Skeletal muscle cell (primary cell): ENCODE results near the gene PHC1.

Experiments used
- DNase-seq: peaks from one replicate; pipeline ENCODE4 v3.0.0-alpha.2; 2010; ENCODE audit warnings: low read depth
- H3K4me3 ChIP-seq: 2 replicates; pipeline ENCODE4 v1.5.1; 2011; ENCODE audit warnings: low read depth, mild to moderate bottlenecking, control low read depth, low read length, moderate library complexity

The PHC1 gene

DNA sequence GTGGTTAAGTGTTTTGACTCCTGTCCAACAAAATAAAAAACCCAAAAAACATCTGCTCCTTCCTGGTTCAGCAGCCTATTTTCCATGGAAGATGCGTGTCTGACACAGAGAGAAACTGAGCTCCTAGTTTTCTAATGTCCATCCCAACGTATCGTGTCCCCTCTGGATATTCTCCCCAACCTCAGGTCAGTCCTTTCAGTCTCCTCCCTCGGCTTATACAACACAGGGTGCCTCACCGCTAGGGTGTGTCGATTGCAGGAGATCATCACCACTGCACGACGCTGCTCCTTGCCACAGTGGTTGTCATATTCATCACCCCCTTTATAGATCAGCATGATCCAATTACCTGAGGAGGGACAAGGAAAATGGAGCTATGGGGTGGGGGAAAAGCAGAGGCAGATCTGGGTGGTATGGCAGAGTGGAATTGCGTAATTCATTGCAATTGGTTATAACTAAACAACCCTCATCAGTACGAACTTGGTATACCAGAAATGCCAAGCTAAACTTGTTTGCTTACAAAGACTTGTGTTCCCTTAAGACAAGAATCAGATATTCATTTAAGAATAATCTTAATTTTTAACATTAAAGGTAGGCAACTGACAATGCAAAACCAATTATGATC is 29.4 kb downstream of the PHC1 start:
- DNase-seq = no peak
- no peak overlapping the region for H3K4me3 ChIP-seq

DNA sequence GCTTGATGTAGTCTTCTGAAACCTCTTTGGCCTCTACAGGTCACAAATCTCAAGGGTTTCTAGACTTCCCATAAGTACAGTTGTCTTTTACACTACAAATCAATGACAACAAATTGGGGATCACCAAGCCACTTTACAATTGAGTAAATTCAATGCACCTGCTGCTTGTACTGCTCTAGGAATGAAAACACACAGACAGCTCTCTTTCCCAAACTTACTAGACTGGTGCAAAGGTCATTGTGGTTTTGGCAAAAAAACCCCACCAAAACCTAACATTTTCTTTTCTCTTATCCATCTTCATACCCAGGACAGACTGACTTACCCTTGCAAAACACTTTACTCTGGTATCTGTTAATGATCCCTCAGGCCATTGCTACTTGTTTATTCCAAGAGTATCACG is 32.4 kb downstream of the PHC1 start:
- no peak for DNase-seq
- no peak overlapping the region for H3K4me3 ChIP-seq

DNA sequence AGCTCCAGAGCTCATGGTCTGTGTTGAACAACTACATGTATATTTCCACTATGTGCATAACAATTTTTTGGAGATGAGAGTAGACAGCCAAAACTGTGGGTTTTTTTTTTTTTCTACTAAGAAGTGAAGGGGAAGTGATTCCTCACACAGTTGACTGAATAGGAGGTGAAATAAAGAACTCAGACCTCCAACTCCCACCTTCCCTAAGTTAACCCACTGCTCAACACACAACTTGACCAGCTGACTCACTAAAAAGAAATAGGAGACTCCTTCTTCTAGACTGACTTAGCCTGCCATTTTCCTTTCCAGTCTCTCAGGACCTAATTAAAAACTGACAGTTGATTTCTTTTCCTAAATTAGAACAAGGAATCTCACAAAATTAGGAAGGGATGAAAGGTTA is 33.4 kb downstream of the PHC1 start:
- H3K4me3 ChIP-seq = no peak overlapping the region
- DNase-seq = no peak

DNA sequence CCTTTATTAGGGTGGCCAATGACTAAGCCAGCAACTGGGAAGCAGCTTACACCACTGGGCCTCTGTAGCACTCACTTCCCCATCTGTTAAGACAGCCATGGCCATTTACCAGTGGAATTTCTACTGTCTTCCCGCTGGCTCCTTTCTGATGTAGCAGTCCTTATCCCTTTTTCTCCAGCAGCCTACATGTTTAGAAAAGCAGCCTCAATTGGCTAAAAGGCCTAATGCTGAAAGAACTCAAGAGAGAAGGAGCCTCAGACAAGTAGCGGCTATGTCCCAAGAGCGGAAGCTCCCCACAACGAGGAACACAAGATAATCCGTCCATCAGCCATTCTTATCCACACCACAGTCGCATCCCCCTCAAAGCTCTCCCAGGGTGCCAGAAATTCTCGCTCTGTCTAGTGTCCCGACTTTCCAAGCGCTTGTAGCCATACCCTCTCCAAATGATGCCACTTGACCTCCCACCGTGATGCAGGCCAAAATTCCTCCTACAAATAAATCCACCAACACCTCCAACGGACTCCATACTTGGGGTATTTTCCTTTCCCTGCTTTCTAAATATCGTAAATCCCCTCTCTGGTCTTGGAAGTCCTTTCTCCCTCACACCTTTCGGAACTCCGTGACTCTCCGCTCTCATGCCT is 34.5 kb downstream of the PHC1 start:
- DNase-seq = no peak

DNA sequence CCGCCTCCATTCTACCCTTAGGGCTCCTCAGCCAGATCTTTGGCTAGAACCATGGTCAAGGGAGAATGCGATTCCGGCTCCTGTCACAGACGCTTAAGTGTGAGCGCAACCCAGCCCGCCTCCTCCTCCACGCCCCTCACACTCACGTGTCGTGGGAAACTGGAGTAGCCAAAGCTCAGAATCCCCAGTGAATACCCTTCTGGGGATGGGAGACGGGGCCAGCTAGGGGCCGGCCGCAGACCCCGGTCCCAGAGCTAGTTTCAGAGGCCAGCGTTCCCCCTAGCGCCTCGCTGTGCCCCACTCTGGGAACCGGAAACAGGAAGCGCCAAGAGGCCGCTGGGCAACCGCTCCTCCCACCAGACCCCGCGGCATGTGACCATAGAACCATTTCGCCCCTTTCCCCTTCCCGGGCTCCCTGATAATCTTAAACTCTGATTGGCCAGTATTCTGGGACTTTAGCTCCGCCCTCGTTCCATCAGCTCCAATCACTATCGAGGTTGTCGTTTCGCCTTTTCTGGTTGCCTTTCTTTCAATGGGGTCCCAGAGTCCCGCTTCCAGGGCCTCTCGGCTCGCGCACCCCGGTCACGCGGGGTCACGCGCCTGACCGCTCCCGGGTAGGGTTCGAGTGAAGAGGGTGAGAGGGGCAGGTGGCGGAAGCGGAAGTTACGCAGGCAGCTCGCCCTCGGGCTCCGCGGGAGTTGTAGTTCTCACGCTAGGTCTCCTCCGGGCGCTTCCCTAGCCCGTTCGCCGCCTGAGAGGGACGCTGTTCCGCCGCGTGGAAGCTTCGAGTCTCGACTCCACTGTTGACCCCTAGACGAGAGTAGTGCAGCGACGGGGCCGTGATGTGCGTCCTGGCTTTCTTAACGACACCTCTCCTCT is 35.3 kb downstream of the PHC1 start, which contains the start of gene M6PR:
Gene M6PR, minus strand, starts transcription at position 304 of the 879 bp plus-strand sequence. CDS start 3,241 bp downstream, outside the sequence.
- peak; percentile 76 for DNase-seq
- peak within 1 kb of the TSS; percentile 82 for H3K4me3 ChIP-seq

More for the DNA sequence above, 34.5 kb downstream of the PHC1 start:
- peak overlapping the region; percentile 82 for H3K4me3 ChIP-seq

DNA sequence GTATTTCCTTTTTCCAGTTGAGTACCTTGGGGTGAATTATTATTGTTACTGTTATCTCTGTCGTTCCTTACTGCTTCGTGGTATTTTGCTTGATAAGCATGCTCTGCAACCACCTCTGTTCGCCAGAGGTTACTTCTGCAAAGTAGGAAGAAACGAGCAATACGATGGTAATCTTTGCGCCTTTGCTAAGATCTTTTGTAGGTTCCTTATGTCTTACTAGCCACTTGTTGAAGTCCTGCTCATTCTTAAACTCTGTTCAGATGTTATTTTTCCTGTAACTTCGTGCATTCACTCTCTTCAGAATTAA is 35.9 kb downstream of the PHC1 start:
- H3K4me3 ChIP-seq = peak overlapping the region; percentile 82
- no peak for DNase-seq

DNA sequence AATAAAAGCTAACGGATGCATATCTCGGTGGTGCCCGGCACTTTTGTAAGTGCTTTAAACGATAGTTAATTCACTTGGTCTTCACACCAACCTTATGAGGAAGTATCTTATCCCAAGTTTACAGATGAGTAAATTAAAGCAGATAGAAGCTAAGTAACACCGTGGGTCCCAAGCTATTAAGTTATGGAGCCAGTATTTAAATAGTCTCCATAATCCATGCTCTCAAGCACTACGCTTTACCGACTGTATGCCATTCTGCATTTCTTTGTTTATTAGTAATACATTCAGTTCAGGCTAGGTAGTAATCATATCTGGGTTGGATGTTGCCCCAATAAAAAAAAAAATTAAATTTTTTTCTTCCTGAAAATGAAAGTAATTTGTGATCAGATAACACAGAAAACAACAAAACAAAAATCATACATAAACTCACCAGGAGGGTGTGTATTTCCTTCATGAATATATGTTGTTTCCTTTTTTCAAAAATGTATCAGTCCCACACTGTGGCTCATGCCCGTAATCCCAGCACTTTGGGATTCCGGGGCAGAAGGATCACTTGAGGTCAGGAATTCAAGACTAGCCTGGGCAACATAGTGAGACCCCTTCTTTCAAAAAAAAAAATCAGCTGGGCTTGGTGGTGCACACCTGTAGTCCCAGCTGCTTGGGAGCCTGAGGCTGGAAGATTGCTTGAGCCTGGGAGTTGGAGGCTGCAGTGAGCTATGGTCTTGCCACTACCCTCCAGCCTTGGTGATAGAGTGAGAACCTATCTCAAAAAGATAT is 36.6 kb downstream of the PHC1 start:
- H3K4me3 ChIP-seq = peak overlapping the region; percentile 82
- DNase-seq = no peak

DNA sequence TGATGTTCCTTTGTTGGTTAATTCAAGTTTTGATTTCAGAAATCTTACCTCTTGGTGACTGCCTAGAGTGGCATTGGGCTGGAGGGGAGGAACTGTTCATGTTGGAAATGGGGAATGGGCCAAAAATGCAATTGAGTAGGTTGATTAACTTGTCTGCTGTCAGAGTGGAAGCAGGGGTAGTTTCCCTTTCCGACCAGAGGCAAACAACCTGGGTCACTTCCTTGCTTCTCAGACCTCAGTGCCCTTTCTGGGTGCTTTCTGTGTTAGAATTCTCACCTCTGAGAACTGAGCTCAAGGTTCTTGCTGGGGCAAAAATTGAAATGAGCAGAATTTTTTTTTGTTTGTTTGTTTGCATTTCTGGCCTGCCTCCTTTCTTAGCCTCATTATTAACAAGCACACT is 37.4 kb downstream of the PHC1 start:
- no peak for DNase-seq
- no peak overlapping the region for H3K4me3 ChIP-seq

DNA sequence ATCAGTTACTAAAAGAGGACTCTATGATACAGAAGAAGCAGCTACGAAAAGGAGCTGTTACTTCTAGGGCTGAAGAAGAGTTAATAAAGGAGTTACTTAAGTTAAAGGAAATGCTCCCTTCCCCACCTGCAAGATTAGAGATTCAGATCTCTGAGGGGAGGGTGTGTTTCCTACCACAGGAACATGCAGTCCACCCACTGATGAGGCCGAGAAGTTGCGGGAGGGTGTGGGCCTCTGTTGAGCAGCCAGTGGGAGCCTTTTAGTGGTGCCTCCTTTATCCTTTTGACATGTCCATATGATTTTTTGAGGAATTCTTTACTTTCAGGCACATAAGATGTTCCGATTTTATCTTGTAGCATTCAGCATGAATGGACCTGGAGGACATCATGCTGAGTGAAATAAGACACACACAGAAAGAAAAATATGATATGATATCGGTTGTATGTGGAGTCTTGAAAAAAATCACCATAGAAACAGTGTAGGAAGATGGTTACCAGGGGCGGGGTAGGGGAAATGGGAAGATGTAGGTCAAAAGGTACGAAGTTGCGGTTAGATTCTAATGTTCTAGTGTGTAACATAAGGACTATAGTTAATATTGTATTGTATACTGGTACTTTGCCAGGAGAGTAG is 39.6 kb downstream of the PHC1 start:
- DNase-seq = no peak
- H3K4me3 ChIP-seq = no peak overlapping the region

DNA sequence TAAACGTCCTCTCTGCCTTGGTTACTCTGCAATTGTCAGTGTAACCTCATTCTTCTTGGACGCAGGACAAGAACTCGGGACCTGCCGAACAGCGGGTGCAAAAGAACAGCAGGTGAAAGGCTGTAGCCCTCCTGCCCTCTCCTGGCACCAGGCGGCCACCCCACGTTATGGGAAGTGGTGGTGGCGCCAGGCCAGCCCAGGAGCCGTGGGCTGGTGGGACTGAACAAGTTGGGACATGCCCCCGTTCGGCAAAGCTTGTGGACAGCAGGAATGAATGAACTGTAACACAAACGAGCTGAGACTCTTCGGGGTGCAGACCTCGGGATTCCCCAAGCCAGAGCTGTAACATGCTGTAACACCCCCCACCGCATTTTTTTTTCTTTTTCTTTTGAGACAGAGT is 41.8 kb downstream of the PHC1 start:
- H3K4me3 ChIP-seq = no peak overlapping the region
- DNase-seq = no peak

DNA sequence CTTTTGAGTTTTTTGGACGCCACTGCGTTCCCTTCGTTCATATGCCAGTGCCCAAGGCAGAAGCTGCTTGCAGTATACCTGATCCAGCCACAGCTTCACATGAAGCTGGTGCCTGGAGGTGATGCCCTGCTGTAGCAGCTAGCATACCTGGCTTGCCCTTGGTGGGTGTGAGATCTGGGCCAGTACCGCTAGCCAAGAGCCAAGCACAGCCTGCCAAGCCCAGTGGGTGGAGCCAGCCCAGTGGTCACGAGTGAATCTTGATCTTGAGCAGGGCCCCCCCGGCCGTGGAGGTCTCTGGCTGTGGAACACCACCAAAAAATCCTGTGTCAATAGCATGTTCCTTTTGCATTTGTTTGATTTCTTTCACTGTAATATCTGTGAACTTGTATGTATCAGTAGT is 42.5 kb downstream of the PHC1 start:
- H3K4me3 ChIP-seq = no peak overlapping the region
- no peak for DNase-seq

DNA sequence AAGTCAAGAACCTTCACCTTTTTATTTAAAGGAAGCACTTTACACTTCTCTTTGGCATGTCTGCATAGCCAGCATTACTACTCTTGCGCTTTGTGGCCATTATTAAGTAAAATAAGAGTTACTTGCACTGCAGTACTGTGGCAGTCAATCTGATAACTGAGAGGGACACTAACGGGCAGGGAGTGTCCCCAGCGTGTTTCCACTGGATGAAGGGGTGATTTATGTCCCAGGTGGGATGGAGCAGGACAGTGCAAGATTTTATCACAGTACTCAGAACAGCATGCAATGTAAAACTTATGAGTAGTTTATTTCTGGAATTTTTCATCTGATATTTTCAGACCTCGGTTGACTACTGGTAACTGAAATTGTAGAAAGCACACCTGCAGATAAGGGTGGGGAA is 43.3 kb downstream of the PHC1 start:
- H3K4me3 ChIP-seq = no peak overlapping the region

DNA sequence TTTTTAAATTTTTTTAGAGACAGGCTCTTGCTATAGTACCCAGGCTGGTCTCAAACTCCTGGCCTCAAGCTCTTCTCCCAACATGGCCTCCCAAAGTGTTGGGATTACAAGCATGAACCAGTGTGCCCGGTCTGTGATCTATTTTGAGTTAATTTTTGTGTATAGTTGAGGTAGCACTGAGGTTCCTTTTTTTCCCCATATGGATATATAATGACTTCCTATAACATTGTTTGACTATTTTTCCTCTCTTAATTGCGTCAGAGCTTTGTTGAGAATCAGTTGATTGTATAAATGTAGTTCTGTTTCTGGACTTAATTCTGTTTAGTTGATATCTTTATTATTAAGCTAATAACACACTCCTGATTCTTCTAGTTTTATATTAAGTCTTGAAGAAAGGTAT is 43.8 kb downstream of the PHC1 start:
- DNase-seq = no peak
- no peak overlapping the region for H3K4me3 ChIP-seq

More for the DNA sequence above, 43.3 kb downstream of the PHC1 start:
- DNase-seq = no peak

DNA sequence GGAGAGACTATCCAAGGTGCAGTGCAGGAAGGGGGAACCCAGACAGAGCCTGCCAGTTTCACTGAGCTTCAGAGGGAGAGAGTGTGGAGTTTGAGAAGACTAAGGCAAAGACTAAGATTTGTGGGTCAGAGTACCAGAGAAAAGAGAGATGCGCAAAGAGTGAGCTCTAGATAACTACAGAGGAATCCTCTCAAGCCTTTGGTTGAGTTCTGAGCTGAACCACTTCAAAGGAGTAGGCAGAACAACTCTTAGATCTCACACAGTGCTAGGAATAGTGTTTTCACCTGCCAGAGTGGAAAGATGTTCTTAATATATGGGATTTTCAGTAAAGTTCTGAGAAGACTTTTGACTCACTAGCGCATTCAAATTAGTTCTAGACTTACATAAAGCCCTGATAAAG is 45.9 kb downstream of the PHC1 start:
- DNase-seq = no peak
- no peak overlapping the region for H3K4me3 ChIP-seq

DNA sequence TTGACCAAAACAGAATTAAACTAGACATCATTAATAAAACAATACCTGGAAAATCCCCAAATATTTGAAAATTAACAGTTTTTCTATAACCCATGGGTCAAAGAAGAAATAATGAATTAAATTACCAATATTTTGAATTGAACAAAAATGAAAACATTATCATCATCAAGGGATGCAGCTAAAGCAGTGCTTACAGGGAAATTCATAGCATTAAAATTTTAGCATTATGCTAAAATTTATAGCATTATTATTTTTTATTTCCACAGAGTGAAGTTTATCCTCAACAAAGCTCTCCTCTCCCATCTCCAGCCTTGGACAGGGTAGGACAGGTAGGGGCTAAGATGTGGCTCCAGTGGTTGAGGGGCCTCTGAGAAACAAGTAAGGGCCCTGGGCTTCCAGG is 54.5 kb downstream of the PHC1 start:
- H3K4me3 ChIP-seq = no peak overlapping the region
- no peak for DNase-seq

DNA sequence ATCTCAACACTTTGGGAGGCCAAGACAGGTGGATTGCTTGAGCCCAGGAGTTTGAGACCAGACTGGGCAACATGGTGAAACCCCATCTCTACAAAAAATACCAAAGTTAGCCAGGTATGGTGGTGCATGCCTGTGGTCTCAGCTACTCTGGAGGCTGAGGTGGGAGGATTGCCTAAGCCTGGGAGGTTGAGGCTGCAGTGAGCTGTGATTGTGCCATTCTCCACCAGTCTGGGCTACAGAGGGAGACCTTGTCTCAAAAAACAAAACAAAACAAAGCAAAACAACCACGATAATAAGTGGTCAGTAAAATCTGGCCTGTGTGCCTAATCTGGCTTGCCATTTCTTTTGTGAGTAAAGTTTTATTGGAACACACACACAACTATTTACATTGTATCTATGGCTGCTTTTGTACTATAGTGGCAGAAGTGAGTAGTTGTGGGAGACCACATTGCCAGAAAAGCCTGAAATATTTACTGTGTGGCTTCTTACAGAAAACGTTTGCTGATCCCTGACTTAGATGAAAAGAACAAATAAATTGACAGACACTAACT is 55.6 kb downstream of the PHC1 start:
- no peak overlapping the region for H3K4me3 ChIP-seq
- no peak for DNase-seq

DNA sequence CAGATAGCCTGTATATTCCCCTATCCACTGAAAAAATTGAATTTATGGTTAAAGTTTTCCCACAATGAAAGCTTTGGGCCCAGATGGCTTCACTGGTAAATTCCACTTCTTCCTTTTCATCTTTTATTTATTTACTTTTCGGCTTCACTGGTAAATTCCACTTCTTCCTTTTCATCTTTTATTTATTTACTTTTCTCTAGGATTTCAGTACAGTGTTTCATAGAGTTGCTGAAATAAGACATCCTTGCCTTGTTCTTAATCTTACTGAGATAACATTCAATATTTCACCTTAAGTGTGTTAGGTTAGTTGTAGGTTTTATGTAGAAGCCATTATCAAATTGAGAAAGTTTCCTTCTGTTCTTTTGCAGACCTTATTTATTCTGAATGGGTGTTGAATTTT is 56.1 kb downstream of the PHC1 start:
- no peak for DNase-seq
- no peak overlapping the region for H3K4me3 ChIP-seq

DNA sequence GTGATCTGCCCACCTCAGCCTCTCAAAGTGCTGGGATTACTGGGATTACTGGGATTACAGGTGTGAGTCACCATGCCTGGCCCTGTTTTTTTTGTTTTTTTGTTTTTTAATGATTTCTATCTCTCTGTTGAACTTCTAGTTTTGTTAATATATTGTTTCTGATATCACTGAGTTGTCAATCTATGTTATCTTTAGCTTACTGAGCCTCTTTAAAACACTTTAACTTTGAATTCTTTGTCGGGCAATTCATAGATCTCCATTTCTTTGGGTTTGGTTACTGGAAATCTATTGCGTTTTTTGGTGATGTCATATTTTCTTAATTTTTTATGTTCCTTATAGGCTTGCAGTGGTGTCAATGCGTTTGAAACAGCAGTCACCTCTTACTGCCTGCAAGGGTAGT is 65.8 kb downstream of the PHC1 start:
- no peak overlapping the region for H3K4me3 ChIP-seq
- no peak for DNase-seq

DNA sequence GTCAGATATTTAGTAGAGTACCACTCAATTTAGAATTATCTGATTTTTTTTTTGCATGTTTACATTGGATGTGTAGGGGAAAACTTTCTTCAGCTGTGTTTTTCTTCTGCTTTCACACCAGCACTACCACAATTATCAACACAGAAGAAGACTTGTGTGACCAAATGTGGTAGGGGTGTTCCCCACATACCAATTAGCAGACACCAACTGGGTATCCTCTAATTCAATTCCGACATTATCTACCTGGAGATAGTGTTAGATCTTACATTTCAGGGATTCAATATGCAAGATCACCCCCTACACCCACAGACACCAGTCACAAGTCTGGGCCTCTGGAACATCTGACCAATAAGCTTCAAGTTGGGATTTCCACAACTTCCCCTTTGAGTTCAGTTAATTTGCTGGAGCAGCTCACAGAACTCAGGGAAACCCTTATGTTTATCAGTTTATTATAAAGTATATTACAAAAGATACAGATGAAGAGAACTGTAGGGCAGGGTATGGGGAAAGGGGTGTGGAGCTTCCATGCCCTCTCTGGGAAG is 71.0 kb downstream of the PHC1 start:
- H3K4me3 ChIP-seq = no peak overlapping the region
- DNase-seq = no peak
